SK-N-SH treated with all-trans-retinoic acid at 6 μM for 48 hours (cell line): ENCODE measurements around the gene FAM32A.

Experiments used
- ISL1 ChIP-seq: fragments of 250-450 bp; sonication (Bioruptor Pico); IDR thresholded peaks from 2 replicates; pipeline ENCODE4 v2.1.2; 2022; ENCODE audit warnings: mild to moderate bottlenecking, moderate library complexity
- OSR1 ChIP-seq: fragments of 250-450 bp; sonication (Bioruptor Pico); IDR thresholded peaks from 2 replicates; pipeline ENCODE4 v1.8.0; 2022; ENCODE audit warnings: moderate library complexity, mild to moderate bottlenecking, inconsistent platforms
- RARB ChIP-seq: fragments of 250-450 bp; sonication (Bioruptor Pico); IDR thresholded peaks from 2 replicates; pipeline ENCODE4 v1.8.0; 2021; ENCODE audit warnings: mild to moderate bottlenecking, moderate library complexity
- SNAI2 ChIP-seq: fragments of 250-450 bp; sonication (Bioruptor Pico); IDR thresholded peaks from 2 replicates; pipeline ENCODE4 v1.5.0; 2020; ENCODE audit warnings: mild to moderate bottlenecking, moderate library complexity
- TSHZ2 ChIP-seq: fragments of 250-450 bp; sonication (Bioruptor Pico); IDR thresholded peaks from 2 replicates; pipeline ENCODE4 v1.5.0; 2020; ENCODE audit warnings: mild to moderate bottlenecking, moderate library complexity
- ZFP3 ChIP-seq: fragments of 250-450 bp; sonication (Bioruptor Pico); IDR thresholded peaks from 2 replicates; pipeline ENCODE4 v1.5.0; 2020; ENCODE audit warnings: mild to moderate bottlenecking, moderate library complexity
- ZFP30 ChIP-seq: fragments of 450-650 bp; formaldehyde crosslinking; IDR thresholded peaks from 2 replicates; pipeline ENCODE4 v1.5.0; 2022; ENCODE audit warnings: mild to moderate bottlenecking, moderate library complexity
- TF ChIP-seq, protein P1 (sequence below): fragments of 250-450 bp; sonication (Bioruptor Pico); IDR thresholded peaks from 2 replicates; pipeline ENCODE4 v1.5.1; 2021; ENCODE audit warnings: mild to moderate bottlenecking, moderate library complexity
- TF ChIP-seq, protein P2 (sequence below): fragments of 250-450 bp; sonication (Bioruptor Pico); IDR thresholded peaks from 2 replicates; pipeline ENCODE4 v1.8.0; 2020; ENCODE audit warnings: mild to moderate bottlenecking, moderate library complexity, borderline replicate concordance
- TF ChIP-seq, protein P3 (sequence below): fragments of 250-450 bp; sonication (Bioruptor Pico); IDR thresholded peaks from 2 replicates; pipeline ENCODE4 v1.8.0; 2021; ENCODE audit warnings: low read depth, mild to moderate bottlenecking, moderate library complexity, borderline replicate concordance

DNA sequence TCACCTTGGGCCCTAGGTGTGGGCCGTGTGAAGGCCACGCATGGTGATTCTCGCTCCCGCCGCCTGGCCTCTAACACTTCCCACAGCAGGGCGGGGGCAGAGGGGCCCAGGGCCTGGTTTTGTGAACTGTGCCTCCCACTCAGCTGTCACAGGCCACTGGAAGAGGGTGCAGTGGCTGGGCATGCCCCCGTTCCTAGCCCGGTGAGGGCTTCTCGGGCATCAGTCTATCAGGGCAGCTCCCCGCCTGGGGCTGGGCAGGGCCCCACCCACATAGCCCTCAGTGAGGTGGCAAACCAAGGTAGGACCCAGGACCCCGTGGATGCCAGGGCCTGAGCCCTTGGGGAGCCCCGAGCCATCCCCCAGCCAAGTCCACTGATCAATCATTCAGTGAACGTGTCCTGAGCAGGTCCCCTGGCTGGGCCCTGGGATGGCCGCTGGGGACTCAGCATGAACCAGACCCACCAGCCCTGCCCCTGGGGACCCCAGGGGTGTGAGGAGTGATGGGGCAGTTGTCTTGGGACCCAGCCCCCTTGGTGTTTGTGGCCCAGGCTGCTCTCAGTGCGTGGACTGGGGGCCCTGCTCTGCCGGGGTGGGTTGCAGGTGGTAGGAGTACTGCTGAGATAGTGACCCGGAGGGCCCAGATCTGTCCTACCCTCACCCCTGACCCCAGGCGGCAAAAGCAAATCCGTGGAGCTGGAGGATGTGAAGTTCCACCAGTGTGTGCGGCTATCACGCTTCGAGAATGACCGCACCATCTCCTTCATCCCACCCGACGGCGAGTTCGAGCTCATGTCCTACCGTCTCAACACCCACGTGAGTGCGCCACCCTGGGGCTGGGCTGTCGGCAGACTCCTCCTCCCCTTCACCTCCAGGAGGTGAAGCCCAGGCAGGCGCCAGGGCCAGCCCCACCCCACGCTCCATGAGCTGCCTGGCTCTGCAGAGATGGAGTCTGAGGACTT, 41.9 kb downstream of the FAM32A start:
- TF ChIP-seq, protein P1, sequence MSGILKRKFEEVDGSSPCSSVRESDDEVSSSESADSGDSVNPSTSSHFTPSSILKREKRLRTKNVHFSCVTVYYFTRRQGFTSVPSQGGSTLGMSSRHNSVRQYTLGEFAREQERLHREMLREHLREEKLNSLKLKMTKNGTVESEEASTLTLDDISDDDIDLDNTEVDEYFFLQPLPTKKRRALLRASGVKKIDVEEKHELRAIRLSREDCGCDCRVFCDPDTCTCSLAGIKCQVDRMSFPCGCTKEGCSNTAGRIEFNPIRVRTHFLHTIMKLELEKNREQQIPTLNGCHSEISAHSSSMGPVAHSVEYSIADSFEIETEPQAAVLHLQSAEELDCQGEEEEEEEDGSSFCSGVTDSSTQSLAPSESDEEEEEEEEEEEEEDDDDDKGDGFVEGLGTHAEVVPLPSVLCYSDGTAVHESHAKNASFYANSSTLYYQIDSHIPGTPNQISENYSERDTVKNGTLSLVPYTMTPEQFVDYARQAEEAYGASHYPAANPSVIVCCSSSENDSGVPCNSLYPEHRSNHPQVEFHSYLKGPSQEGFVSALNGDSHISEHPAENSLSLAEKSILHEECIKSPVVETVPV: no peak
- TF ChIP-seq ISL1 (no peak), OSR1 (CRISPR knock-in tag) (no peak), RARB (CRISPR knock-in tag) (no peak), ZFP3 (no peak), TSHZ2 (CRISPR knock-in tag) (no peak), SNAI2 (CRISPR knock-in tag) (no peak), ZFP30 (no peak)
- TF ChIP-seq, protein P2, sequence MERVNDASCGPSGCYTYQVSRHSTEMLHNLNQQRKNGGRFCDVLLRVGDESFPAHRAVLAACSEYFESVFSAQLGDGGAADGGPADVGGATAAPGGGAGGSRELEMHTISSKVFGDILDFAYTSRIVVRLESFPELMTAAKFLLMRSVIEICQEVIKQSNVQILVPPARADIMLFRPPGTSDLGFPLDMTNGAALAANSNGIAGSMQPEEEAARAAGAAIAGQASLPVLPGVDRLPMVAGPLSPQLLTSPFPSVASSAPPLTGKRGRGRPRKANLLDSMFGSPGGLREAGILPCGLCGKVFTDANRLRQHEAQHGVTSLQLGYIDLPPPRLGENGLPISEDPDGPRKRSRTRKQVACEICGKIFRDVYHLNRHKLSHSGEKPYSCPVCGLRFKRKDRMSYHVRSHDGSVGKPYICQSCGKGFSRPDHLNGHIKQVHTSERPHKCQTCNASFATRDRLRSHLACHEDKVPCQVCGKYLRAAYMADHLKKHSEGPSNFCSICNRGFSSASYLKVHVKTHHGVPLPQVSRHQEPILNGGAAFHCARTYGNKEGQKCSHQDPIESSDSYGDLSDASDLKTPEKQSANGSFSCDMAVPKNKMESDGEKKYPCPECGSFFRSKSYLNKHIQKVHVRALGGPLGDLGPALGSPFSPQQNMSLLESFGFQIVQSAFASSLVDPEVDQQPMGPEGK (CRISPR knock-in tag): no peak
- TF ChIP-seq, protein P3, sequence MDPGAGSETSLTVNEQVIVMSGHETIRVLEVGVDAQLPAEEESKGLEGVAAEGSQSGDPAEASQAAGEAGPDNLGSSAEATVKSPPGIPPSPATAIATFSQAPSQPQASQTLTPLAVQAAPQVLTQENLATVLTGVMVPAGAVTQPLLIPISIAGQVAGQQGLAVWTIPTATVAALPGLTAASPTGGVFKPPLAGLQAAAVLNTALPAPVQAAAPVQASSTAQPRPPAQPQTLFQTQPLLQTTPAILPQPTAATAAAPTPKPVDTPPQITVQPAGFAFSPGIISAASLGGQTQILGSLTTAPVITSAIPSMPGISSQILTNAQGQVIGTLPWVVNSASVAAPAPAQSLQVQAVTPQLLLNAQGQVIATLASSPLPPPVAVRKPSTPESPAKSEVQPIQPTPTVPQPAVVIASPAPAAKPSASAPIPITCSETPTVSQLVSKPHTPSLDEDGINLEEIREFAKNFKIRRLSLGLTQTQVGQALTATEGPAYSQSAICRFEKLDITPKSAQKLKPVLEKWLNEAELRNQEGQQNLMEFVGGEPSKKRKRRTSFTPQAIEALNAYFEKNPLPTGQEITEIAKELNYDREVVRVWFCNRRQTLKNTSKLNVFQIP (CRISPR knock-in tag): no peak
